Transverse colon (tissue), 4 donors: ENCODE measurements around the gene RMI1.

Source experiments
- CTCF ChIP-seq, 5 experiments: fragments of 200-600 bp in 3 of 5; fragments of 450-650 bp in 2 of 5; sonication (generic) in 3 of 5; IDR thresholded peaks; 1 replicate in 2 of 5; 2 replicates in 3 of 5; pipeline ENCODE4 v1.5.1; 2016 to 2017; ENCODE audit warnings: antibody characterized with exemption in 5 of 5, inconsistent platforms in 3 of 5, mild to moderate bottlenecking in 2 of 5, moderate library complexity in 1 of 5
- EP300 ChIP-seq: sonication (generic); formaldehyde crosslinking; IDR thresholded peaks from one replicate; pipeline ENCODE4 v1.6.1; 2017; ENCODE audit warnings: antibody characterized with exemption, low read depth
- POLR2A ChIP-seq: fragments of 450-650 bp; IDR thresholded peaks from one replicate; pipeline ENCODE4 v1.6.1; 2016; ENCODE audit warnings: antibody characterized with exemption, mild to moderate bottlenecking, moderate library complexity
- POLR2AphosphoS5 ChIP-seq, 3 donors: sonication (generic); formaldehyde crosslinking; IDR thresholded peaks; one replicate each; pipeline ENCODE4 v1.6.1; 2016; ENCODE audit warnings: antibody characterized with exemption in 3 of 3

- no peak for TF ChIP-seq CTCF (IDR thresholded peaks at IDR 0.05)
- TF ChIP-seq POLR2A: no peak
- no peak for TF ChIP-seq POLR2AphosphoS5 (IDR thresholded peaks at IDR 0.05)
- TF ChIP-seq EP300: no peak
Observed at GRCh38 chr9:83977196-83977595, 3.4 kb upstream of the RMI1 start.
